Sciatic nerve (tissue), 2 donors: ENCODE measurements around the gene TBC1D17. TPM values are rescaled to one million over a fixed set of nuclear protein-coding genes. Genes with fewer than 3 reads are reported as not detected.
A peak's percentile ranks its signal among the peaks of the same experiment; 100 is the strongest.
"Not testable (repeated sequence)": the region's sequence is repeated elsewhere in the genome, so short reads cannot be mapped to it uniquely, and the experiment has no call there.

Experiments used
- ATAC-seq: fragments of 200-7000 bp; cut with Tn5 transposase; one replicate; pipeline ENCODE4 v1.9.1; 2020; ENCODE audit warnings: mild to moderate bottlenecking, moderate library complexity
- DNase-seq: peaks from one replicate; pipeline ENCODE4 v3.0.0-alpha.2; 2020; ENCODE audit warnings: low spot score
- intact Hi-C: fragments of 100-400 bp; cut with DNase I; formaldehyde crosslinking; loops from one replicate; pipeline ENCODE4 v1.14.2; 2022
- total RNA-seq: library from RNA; stranded (reverse); fragmentation: NEBNext Ultra II Directional; extraction: Animal tissue kit (Norgen Biotek cat#: 25700); gene quantifications from one replicate; pipeline ENCODE4 v1.2.1, GENCODE V29; 2021
- donor health status: DM: no; HTN: no; CAD: no.
- donor health status: DM: no; HTN: no; CAD: no.

The TBC1D17 gene
- total RNA-seq, 1 donor from 2014 or later, result 64.8 TPM

GRCh38 chr19:49908480-49909420 is 31.2 kb downstream of the TBC1D17 start:
- ATAC-seq, result no peak
- DNase-seq, result no peak
- intact Hi-C loops, result no loop called here

- ATAC-seq, result no peak
- no peak for DNase-seq
- intact Hi-C loops, result no loop called here
Measured at GRCh38 chr19:49910179-49910578, 32.7 kb downstream of the TBC1D17 start.

GRCh38 chr19:49911381-49912145 is 34.1 kb downstream of the TBC1D17 start:
- DNase-seq, result no peak
- intact Hi-C loops, result no loop called here
- ATAC-seq, result peak; percentile 68

- DNase-seq (no peak), ATAC-seq (no peak)
- intact Hi-C loops, result no loop called here
Measured at GRCh38 chr19:49912965-49913685, 35.6 kb downstream of the TBC1D17 start.

GRCh38 chr19:49913720-49914119 is 36.2 kb downstream of the TBC1D17 start:
- DNase-seq, result no peak
- no peak for ATAC-seq
- intact Hi-C loops, result no loop called here

GRCh38 chr19:49915271-49915670 is 37.8 kb downstream of the TBC1D17 start:
- DNase-seq (no peak), ATAC-seq (no peak)
- intact Hi-C loops, result no loop called here

GRCh38 chr19:49916839-49917733 is 39.6 kb downstream of the TBC1D17 start:
- ATAC-seq (peak; percentile 39), DNase-seq (no peak)
- intact Hi-C loops, result no loop called here

GRCh38 chr19:49918089-49918488 is 40.6 kb downstream of the TBC1D17 start:
- no peak for DNase-seq
- intact Hi-C loops, result no loop called here
- ATAC-seq, result no peak

- intact Hi-C loops, result no loop called here
- ATAC-seq, result no peak
- DNase-seq, result no peak
Measured at GRCh38 chr19:49920624-49921363, 43.3 kb downstream of the TBC1D17 start.

- ATAC-seq, result no peak
- intact Hi-C loops, result no loop called here
- DNase-seq, result no peak
Measured at GRCh38 chr19:49921871-49922795, 44.6 kb downstream of the TBC1D17 start.

GRCh38 chr19:49923055-49924003 is 45.8 kb downstream of the TBC1D17 start:
- intact Hi-C loops, result no loop called here
- DNase-seq (no peak), ATAC-seq (peak; percentile 35)

GRCh38 chr19:49924004-49924880 is 46.7 kb downstream of the TBC1D17 start:
- DNase-seq (no peak), ATAC-seq (no peak)
- intact Hi-C loops, result no loop called here

GRCh38 chr19:49924881-49925210 is 47.3 kb downstream of the TBC1D17 start:
- DNase-seq, ATAC-seq, intact Hi-C loops: not testable (repeated sequence)

GRCh38 chr19:49925486-49925885 is 48.0 kb downstream of the TBC1D17 start:
- DNase-seq (no peak), ATAC-seq (no peak)
- intact Hi-C loops, result no loop called here

GRCh38 chr19:49926515-49926914 is 49.0 kb downstream of the TBC1D17 start:
- intact Hi-C loops, result no loop called here
- ATAC-seq, result no peak
- DNase-seq, result no peak
